CD4-positive, alpha-beta T cell (primary cell): ENCODE data around the gene CXCL12. TPM values are rescaled to one million over a fixed set of nuclear protein-coding genes. Genes with fewer than 3 reads are reported as not detected.

Experiments
- ATAC-seq: fragments of 200-7000 bp; cut with Tn5 transposase; one replicate; pipeline ENCODE4 v1.10.0; 2022; ENCODE audit warnings: mild to moderate bottlenecking; ENCODE audit not compliant: poor library complexity
- CTCF ChIA-PET: fragments of 350-600 bp; sonication (Branson Sonifier 250); formaldehyde crosslinking; loops from one replicate; lab custom pipeline; 2021; ENCODE audit warnings: antibody characterized with exemption, inconsistent platforms; lab: Charles Lee
- POLR2A ChIA-PET: fragments of 350-600 bp; sonication (Branson Sonifier 250); formaldehyde crosslinking; loops from one replicate; lab custom pipeline; 2021; ENCODE audit warnings: antibody characterized with exemption, inconsistent platforms; lab: Charles Lee
- DNase-seq, 14 experiments: peaks; one replicate each; pipeline ENCODE4 v3.0.0-alpha.2; 2013 to 2020; ENCODE audit warnings: mixed read lengths in 2 of 14
- H3K27ac ChIP-seq, 2 donors: one replicate each; pipeline versions ENCODE4 v1.5.1 to v1.7.0; 2013; ENCODE audit warnings: low read length in 2 of 2, low read depth in 1 of 2, mild to moderate bottlenecking in 1 of 2
- H3K27me3 ChIP-seq, 2 experiments: 1 replicate in 1 of 2; 2 replicates in 1 of 2; pipeline versions ENCODE4 v1.6.1 to v1.7.0; 2013; ENCODE audit warnings: low read length in 2 of 2, control low read depth in 1 of 2, mild to moderate bottlenecking in 1 of 2, moderate library complexity in 1 of 2; ENCODE audit not compliant: insufficient read depth in 2 of 2, control insufficient read depth in 1 of 2
- H3K36me3 ChIP-seq: one replicate; pipeline ENCODE4 v1.6.1; 2013; ENCODE audit warnings: low read length, control low read depth; ENCODE audit not compliant: insufficient read depth
- H3K4me1 ChIP-seq: one replicate; pipeline ENCODE4 v1.6.1; 2013; ENCODE audit warnings: low read length, control low read depth; ENCODE audit not compliant: insufficient read depth
- H3K4me3 ChIP-seq: one replicate; pipeline ENCODE4 v1.5.1; 2013; ENCODE audit warnings: mild to moderate bottlenecking, low read length, moderate library complexity
- H3K9me3 ChIP-seq, 2 experiments: 1 replicate in 1 of 2; 2 replicates in 1 of 2; pipeline versions ENCODE4 v1.6.1 to v1.7.0; 2013; ENCODE audit warnings: low read length in 2 of 2, mild to moderate bottlenecking in 2 of 2, control low read depth in 1 of 2, moderate library complexity in 1 of 2; ENCODE audit not compliant: control insufficient read depth in 1 of 2, insufficient read depth in 1 of 2
- H3K27ac Mint-ChIP-seq: one replicate; pipeline ENCODE4 v1.8.0; 2020; ENCODE audit warnings: mixed read lengths
- H3K27me3 Mint-ChIP-seq: one replicate; pipeline ENCODE4 v1.8.0; 2021; ENCODE audit warnings: mixed read lengths
- H3K36me3 Mint-ChIP-seq: one replicate; pipeline ENCODE4 v1.8.0; 2021; ENCODE audit warnings: low read depth, mixed read lengths
- H3K4me1 Mint-ChIP-seq: one replicate; pipeline ENCODE4 v1.8.0; 2021; ENCODE audit warnings: low read depth, mixed read lengths
- H3K4me3 Mint-ChIP-seq: one replicate; pipeline ENCODE4 v1.8.0; 2020; ENCODE audit warnings: mild to moderate bottlenecking, mixed read lengths
- H3K9me3 Mint-ChIP-seq: one replicate; pipeline ENCODE4 v1.8.0; 2020; ENCODE audit warnings: mixed read lengths
- CTCF ChIP-seq: fragments of 200-600 bp; IDR thresholded peaks from one replicate; pipeline ENCODE4 v1.8.0; 2022; ENCODE audit warnings: antibody characterized with exemption, mild to moderate bottlenecking
- intact Hi-C, 2 experiments: fragments of 100-400 bp; cut with DNase I in 1 of 2; cut with micrococcal nuclease in 1 of 2; formaldehyde crosslinking; loops; one replicate each; pipeline versions ENCODE4 v1.15.1 to v1.9.0; 2023 to 2025; cut with DNase I, micrococcal nuclease
- total RNA-seq, 174 experiments: library from RNA in 2 of 174; stranded (reverse) in 2 of 174; gene quantifications; one replicate each; pipeline ENCODE4 v1.2.3 and lab custom pipeline; 2021 to 2026

CXCL12 gene
- total RNA-seq, 2 experiments from 2014 or later = not detected

GRCh38 chr10:44413416-44413815 lies 28.5 kb upstream of the CXCL12 start:
- H3K27ac Mint-ChIP-seq = no peak overlapping the region

GRCh38 chr10:44411251-44411650 lies 26.4 kb upstream of the CXCL12 start:
- no peak overlapping the region for H3K27ac ChIP-seq
- ChIA-PET CTCF (no interaction called here), POLR2A (no interaction called here)
- intact Hi-C loops = no loop called here
- H3K4me1 Mint-ChIP-seq = no peaks in the 10 kb centered on the region
- no peaks in the 10 kb centered on the region for H3K4me1 ChIP-seq
- no peak overlapping the region for H3K27ac Mint-ChIP-seq
- no peaks in the 10 kb centered on the region for H3K36me3 Mint-ChIP-seq
- ATAC-seq = no peak
- no peak overlapping the region for H3K4me3 Mint-ChIP-seq
- H3K9me3 ChIP-seq = peaks cover 0 to 6% of the 10 kb centered on the region in 2 experiments
- no peaks in the 10 kb centered on the region for H3K36me3 ChIP-seq
- H3K27me3 Mint-ChIP-seq = peaks cover 45% of the 10 kb centered on the region
- H3K27me3 ChIP-seq = peaks cover 0 to 3% of the 10 kb centered on the region in 2 experiments
- H3K4me3 ChIP-seq = no peak overlapping the region
- DNase-seq = no peak
- TF ChIP-seq CTCF = no peak
- peaks cover 5% of the 10 kb centered on the region for H3K9me3 Mint-ChIP-seq

More at GRCh38 chr10:44413416-44413815, 28.5 kb upstream of the CXCL12 start:
- peaks cover 0 to 6% of the 10 kb centered on the region in 2 experiments for H3K9me3 ChIP-seq
- POLR2A ChIA-PET = no interaction called here
- CTCF ChIA-PET = no interaction called here
- H3K4me1 ChIP-seq = no peaks in the 10 kb centered on the region
- Mint-ChIP-seq H3K9me3 (peaks cover 5% of the 10 kb centered on the region), H3K36me3 (no peaks in the 10 kb centered on the region), H3K4me3 (no peak overlapping the region), H3K27me3 (peaks cover 38% of the 10 kb centered on the region), H3K4me1 (no peaks in the 10 kb centered on the region)
- H3K4me3 ChIP-seq = no peak overlapping the region
- no peak for TF ChIP-seq CTCF
- intact Hi-C loops = no loop called here
- ATAC-seq = no peak
- peaks cover 0 to 3% of the 10 kb centered on the region in 2 experiments for H3K27me3 ChIP-seq
- no peak overlapping the region for H3K27ac ChIP-seq
- DNase-seq = no peak
- no peaks in the 10 kb centered on the region for H3K36me3 ChIP-seq

- ChIA-PET POLR2A (no interaction called here), CTCF (no interaction called here)
- ATAC-seq (no peak), DNase-seq (no peak)
- Histone ChIP-seq H3K9me3 (no peaks in the 10 kb centered on the region), H3K27me3 (peaks cover 0 to 4% of the 10 kb centered on the region in 2 experiments), H3K4me3 (no peak overlapping the region), H3K36me3 (no peaks in the 10 kb centered on the region), H3K27ac (no peak overlapping the region), H3K4me1 (no peaks in the 10 kb centered on the region)
- H3K4me3 Mint-ChIP-seq = no peak overlapping the region
- no peaks in the 10 kb centered on the region for H3K36me3 Mint-ChIP-seq
- no peaks in the 10 kb centered on the region for H3K4me1 Mint-ChIP-seq
- no peak for TF ChIP-seq CTCF
- no peak overlapping the region for H3K27ac Mint-ChIP-seq
- intact Hi-C loops = no loop called here
- H3K27me3 Mint-ChIP-seq = peaks cover 26% of the 10 kb centered on the region
- H3K9me3 Mint-ChIP-seq = no peaks in the 10 kb centered on the region
Observed at GRCh38 chr10:44404741-44405437, 20.0 kb upstream of the CXCL12 start.
